Stimulated activated CD4-positive, alpha-beta T cell treated with anti-CD3 and anti-CD28 coated beads, Interleukin-4, amount 100 ng/mL, for 24 hours (primary cell): Measurements from ENCODE around the gene KIF23.

Experiments used
- DNase-seq: peaks from one replicate; pipeline ENCODE4 v3.0.0-alpha.2; 2020

The KIF23 gene

DNA sequence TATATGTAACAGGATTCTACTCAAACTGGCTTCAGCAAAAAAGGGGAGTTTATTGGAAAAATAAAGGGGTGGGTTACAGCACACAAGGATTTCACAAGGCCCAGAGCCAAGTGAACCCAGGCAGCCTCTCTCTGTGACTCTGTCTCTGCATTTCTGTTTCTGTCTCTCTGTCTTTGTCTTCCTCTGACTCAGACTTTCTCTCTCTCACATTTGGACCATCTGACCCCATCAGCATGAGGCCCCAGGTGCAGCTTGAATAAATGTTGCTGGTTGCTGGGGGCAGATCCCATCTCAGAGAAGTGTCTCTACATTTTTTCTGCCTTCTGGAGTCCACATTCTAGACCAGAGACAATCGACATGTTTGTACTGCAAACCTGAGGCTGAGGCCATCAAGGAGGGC, 83.5 kb downstream of the KIF23 start:
- DNase-seq, result no peak
